RWPE2 (cell line): ENCODE results near the gene LDAF1.
"Not testable (repeated sequence)": the region's sequence is repeated elsewhere in the genome, so short reads cannot be mapped to it uniquely, and the experiment has no call there.

Experiments used
- ATAC-seq: fragments of 200-7000 bp; cut with Tn5 transposase; 3 replicates; pipeline ENCODE4 v1.9.1; 2021; ENCODE audit warnings: low read depth
- DNase-seq: peaks from one replicate; pipeline ENCODE4 v3.0.0-alpha.2; 2020; ENCODE audit warnings: low spot score
- H3K27ac ChIP-seq: fragments of 450-650 bp; 2 replicates; pipeline ENCODE4 v1.5.1; 2017; ENCODE audit warnings: mild to moderate bottlenecking; ENCODE audit not compliant: poor library complexity, severe bottlenecking
- H3K27me3 ChIP-seq: fragments of 250-450 bp; sonication (Bioruptor Pico); 2 replicates; pipeline ENCODE4 v1.5.1; 2021; ENCODE audit warnings: mild to moderate bottlenecking, moderate library complexity; ENCODE audit not compliant: insufficient read depth, poor library complexity, severe bottlenecking
- H3K36me3 ChIP-seq: fragments of 250-450 bp; sonication (Bioruptor Pico); 2 replicates; pipeline ENCODE4 v1.5.1; 2020; ENCODE audit warnings: low read depth, mild to moderate bottlenecking, moderate library complexity
- H3K4me1 ChIP-seq: fragments of 250-450 bp; sonication (Bioruptor Pico); 2 replicates; pipeline ENCODE4 v1.5.1; 2021; ENCODE audit warnings: mild to moderate bottlenecking, moderate library complexity; ENCODE audit not compliant: insufficient read depth, poor library complexity, severe bottlenecking
- H3K4me3 ChIP-seq: fragments of 250-450 bp; sonication (Bioruptor Pico); 2 replicates; pipeline ENCODE4 v1.5.1; 2021; ENCODE audit warnings: mild to moderate bottlenecking, moderate library complexity; ENCODE audit not compliant: severe bottlenecking
- H3K9me3 ChIP-seq: fragments of 250-450 bp; sonication (Bioruptor Pico); 2 replicates; pipeline ENCODE4 v1.5.1; 2021; ENCODE audit warnings: mild to moderate bottlenecking, moderate library complexity; ENCODE audit not compliant: severe bottlenecking
- CTCF ChIP-seq: fragments of 450-650 bp; IDR thresholded peaks from one replicate; pipeline ENCODE4 v1.5.1; 2017; ENCODE audit warnings: mild to moderate bottlenecking, moderate library complexity; ENCODE audit not compliant: poor library complexity, severe bottlenecking

The LDAF1 gene

GRCh38 chr16:21192991-21193390 is 34.5 kb downstream of the LDAF1 start:
- Histone ChIP-seq H3K4me1 (peaks cover 6% of the 10 kb centered on the region), H3K9me3 (no peaks in the 10 kb centered on the region), H3K4me3 (no peak overlapping the region), H3K27ac (no peak overlapping the region), H3K27me3 (no peaks in the 10 kb centered on the region), H3K36me3 (no peaks in the 10 kb centered on the region)
- ATAC-seq (no peak), DNase-seq (no peak)
- no peak for TF ChIP-seq CTCF

DNA sequence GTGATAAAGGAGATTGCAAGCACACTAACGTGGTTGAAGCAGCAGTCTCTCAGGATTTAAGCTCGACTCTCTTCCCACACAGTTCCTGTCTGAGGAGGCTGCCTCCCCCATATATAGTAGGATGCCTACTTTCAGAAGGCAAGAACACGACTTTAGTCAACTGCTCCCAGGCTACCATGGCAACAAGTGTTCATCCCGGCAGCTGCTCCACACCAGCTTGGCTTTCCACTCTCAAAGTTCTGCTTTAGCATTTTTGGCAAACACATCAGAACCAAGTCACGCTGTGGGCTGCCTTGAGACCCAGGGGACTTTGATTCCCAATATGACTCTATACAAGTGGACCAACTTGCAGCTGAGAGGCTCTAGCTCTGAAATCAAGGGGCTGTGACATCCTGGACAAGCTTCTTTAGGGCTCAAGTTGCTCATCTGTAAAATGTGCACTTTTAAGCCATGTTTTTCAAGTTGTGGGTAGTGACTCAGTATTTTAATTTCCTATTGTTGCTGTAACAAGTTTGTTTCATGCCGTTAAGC is 36.4 kb downstream of the LDAF1 start:
- Histone ChIP-seq H3K9me3 (no peaks in the 10 kb centered on the region), H3K36me3 (no peaks in the 10 kb centered on the region), H3K4me3 (no peak overlapping the region), H3K27me3 (no peaks in the 10 kb centered on the region), H3K4me1 (no peaks in the 10 kb centered on the region), H3K27ac (no peak overlapping the region)
- ATAC-seq (no peak), DNase-seq (no peak)
- no peak for TF ChIP-seq CTCF

DNA sequence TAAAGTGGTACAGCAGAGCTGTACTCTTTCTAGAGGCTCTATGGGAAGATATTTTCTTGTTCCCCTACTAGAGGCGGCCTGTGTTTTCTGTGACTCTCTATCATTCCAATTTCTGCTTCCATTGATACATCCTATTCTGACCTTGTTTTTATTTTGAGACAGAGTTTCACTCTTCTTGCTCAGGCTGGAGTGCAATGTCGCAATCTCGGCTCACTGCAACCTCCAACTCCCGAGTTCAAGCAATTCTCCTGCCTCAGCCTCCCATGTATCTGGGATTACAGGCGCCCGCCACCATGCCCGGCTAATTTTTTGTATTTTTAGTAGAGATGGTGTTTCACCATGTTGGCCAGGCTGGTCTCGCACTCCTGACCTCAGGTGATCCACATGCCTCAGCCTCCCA is 36.9 kb downstream of the LDAF1 start:
- not testable (repeated sequence) for H3K9me3 ChIP-seq, H3K4me3 ChIP-seq, ATAC-seq, DNase-seq, H3K4me1 ChIP-seq, H3K36me3 ChIP-seq, H3K27me3 ChIP-seq, H3K27ac ChIP-seq

DNA sequence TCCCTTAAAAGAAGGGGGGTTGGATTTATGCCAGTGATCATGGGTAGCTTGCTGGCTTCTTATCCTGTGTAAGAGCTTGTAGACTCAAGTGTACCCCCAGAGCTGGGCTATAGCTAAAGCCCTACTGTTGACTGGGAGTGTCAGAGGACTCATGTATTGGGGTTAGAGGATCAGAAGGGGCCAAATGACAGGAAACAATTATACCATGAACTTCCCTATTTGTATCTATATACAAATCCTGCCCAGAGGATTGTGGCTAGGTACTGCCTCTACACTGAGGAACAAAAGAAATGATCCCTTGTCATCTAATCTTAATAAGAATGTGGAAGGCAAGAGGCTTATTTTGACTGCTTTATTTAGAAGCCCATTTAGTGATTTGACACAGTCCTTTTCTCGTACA is 38.6 kb downstream of the LDAF1 start:
- Histone ChIP-seq H3K27me3 (no peaks in the 10 kb centered on the region), H3K36me3 (no peaks in the 10 kb centered on the region), H3K27ac (no peak overlapping the region), H3K4me3 (no peak overlapping the region), H3K4me1 (no peaks in the 10 kb centered on the region), H3K9me3 (no peaks in the 10 kb centered on the region)
- DNase-seq (no peak), ATAC-seq (no peak)
- no peak for TF ChIP-seq CTCF

- H3K9me3 ChIP-seq = no peaks in the 10 kb centered on the region
- H3K4me1 ChIP-seq = no peaks in the 10 kb centered on the region
- DNase-seq (no peak), ATAC-seq (no peak)
- no peak for TF ChIP-seq CTCF
- H3K36me3 ChIP-seq = no peaks in the 10 kb centered on the region
- no peak overlapping the region for H3K4me3 ChIP-seq
- H3K27me3 ChIP-seq = no peaks in the 10 kb centered on the region
- no peak overlapping the region for H3K27ac ChIP-seq
Observed at GRCh38 chr16:21197621-21198020, 39.1 kb downstream of the LDAF1 start.
